Cerebellar nuclear complex (tissue), 1 donor: ENCODE measurements around the gene ENDOV.

ENCODE experiments used
- DNase-seq, 2 experiments: peaks; one replicate each; lab custom pipeline; 2025; lab: John Stamatoyannopoulos, UW

Gene ENDOV

DNA sequence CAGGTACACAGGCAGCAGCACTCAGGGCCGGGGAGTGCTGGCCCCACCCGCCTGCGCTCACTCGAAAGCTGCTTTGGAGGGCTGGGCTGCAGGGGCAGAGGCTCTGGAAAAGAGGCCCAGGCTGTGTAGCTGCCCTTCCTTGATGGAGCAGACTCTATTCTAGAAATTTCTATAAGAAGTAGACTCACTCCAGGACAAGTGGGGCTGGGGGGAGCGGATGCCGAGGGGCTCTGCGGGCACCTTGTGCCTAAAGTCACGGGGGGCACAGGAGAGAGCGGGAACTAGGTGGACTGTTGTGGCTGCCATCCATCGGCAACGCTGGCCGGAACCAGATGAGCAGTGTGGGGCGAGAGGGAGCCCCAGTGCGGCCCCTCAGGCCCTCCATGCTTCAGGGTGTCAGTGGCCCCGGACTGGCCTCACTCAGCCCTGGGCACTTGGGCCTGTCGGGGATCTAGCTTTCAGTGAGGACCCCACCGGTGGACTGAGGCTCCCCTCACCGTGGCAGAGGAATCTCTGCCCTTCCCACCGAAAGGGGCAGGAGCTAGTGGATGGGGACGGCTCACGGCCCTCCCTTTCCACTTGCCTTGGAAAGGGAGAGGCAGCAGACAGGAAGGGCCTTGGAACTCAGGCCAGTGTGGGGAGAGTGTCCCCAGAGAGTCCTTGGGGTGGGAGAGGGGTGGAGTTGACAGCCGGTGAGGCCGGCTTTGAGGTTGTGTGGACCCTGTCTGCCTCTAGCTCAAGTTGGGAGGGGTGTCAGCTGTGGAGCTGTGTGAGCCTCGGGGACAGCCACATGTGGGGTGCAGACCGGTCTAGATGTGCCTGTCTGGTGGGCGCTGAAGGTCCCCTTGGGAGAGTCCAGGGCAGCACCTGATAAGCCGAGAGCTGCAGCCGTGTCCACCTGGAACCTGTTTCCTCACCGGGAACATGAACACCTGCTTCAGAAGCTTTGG, 16.6 kb downstream of the ENDOV start:
- DNase-seq: no peak

GRCh38 chr17:80432350-80432955, 17.5 kb downstream of the ENDOV start:
- DNase-seq: no peak

- peak in 1 of 2 experiments; percentile 51 for DNase-seq
Measured at GRCh38 chr17:80432961-80433550, 18.1 kb downstream of the ENDOV start.

DNA sequence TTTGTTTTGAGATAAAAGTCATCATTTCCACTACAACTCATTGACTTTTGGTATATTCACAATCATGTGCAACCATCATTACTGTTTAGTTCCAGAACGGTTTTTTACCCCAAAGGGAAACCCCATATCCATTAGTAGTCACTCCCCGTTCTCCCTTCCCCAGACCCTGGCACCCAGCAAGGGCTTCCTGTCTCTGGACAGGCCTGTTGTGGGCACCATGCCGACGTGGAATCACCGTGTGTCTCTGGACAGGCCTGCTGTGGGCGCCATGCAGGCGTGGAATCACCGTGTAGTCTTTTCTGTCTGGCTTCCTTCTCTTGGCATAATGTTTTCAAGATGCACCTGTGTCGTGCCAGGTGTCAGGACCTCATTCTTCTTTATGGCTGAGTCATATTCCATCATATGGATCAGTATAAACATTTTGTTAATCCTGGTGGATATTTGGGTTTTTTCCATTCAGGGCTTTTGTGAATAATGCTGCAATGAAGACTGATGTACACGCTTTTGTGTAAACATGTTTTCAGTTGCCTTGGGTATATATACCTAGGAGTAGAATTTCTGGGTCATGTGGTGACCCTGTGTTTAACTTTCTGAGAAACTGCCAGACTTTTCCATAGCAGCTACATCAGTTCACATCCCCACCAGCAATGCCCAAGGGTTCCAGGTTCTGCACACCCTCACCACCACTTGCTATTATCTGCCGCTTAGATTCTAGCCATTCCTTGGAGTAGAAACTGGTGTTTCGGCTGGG, 19.1 kb downstream of the ENDOV start:
- DNase-seq: no peak

DNA sequence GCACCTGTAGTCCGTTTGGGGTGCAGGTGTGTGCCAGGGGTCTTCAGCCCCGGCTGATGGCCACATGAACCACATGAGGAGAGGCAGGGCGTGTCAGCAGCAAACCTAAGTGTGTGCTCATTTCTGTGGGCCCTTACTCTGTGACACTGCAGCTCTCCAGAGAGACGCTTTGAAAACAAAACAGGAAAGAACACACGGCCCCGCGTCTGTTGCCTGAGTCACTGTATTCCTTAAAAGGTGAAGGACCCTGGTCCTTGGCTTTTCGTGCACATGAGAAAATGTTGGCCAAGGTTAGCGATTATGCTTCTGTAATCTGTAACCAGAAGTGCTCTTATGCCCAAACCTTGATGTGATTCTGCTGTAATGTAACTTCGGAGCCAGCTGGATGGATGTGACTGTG, 22.6 kb downstream of the ENDOV start:
- DNase-seq: no peak

- no peak for DNase-seq
Measured at GRCh38 chr17:80438806-80439205, 23.8 kb downstream of the ENDOV start.

- no peak for DNase-seq
Measured at GRCh38 chr17:80439499-80439898, 24.5 kb downstream of the ENDOV start.

DNA sequence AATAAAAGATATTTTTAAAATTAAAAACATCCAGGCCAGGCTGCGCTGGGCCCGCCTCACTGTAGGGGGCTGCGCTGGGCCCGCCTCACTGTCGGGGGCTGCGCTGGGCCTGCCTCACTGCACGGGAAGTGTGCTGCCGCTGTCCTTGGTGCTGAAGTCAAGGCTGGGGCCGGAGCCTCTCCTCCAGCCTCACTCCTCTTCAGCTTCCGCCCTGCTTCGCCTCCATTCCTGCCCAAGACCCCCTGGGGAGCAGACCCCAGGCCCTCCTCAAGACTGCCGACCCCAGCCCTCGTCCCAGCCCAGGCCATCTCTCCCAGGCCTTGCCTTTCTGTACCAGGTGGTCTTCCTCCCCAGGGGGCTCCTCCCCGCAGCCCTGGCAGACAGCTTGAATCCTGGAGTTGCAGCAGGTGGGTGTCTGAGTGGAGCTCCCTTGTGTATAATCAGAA, 26.2 kb downstream of the ENDOV start:
- DNase-seq: no peak

- no peak for DNase-seq
Measured at GRCh38 chr17:80441598-80442322, 26.8 kb downstream of the ENDOV start.

DNA sequence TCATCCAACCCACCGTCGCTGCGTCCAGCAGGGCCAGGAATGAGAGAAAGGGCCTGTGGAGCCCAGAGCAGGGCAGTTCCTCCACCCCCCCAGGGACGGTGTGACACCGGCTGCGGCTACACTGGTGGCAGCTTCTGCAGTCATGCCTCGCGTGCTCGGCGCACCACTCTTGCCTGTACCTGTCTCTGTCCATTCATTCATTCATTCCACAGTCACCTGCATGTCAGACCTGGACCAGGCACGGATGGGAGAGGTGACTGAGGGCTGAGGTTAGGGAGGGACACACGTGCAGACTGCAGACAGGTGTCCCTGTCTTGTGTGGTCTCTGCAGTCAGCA, 27.3 kb downstream of the ENDOV start:
- no peak for DNase-seq

- no peak for DNase-seq
Measured at GRCh38 chr17:80442764-80443163, 27.8 kb downstream of the ENDOV start.

- DNase-seq: no peak
Measured at GRCh38 chr17:80443498-80443897, 28.5 kb downstream of the ENDOV start.

GRCh38 chr17:80443916-80444643, 29.1 kb downstream of the ENDOV start:
- peak; percentile 17 to 86 for DNase-seq

- no peak for DNase-seq
Measured at GRCh38 chr17:80444644-80444979, 29.6 kb downstream of the ENDOV start.

- DNase-seq: no peak
Measured at GRCh38 chr17:80445007-80445725, 30.2 kb downstream of the ENDOV start.

GRCh38 chr17:80445726-80446110, 30.8 kb downstream of the ENDOV start:
- peak in 1 of 2 experiments; percentile 24 for DNase-seq

- DNase-seq: no peak
Measured at GRCh38 chr17:80446645-80447405, 31.9 kb downstream of the ENDOV start.

DNA sequence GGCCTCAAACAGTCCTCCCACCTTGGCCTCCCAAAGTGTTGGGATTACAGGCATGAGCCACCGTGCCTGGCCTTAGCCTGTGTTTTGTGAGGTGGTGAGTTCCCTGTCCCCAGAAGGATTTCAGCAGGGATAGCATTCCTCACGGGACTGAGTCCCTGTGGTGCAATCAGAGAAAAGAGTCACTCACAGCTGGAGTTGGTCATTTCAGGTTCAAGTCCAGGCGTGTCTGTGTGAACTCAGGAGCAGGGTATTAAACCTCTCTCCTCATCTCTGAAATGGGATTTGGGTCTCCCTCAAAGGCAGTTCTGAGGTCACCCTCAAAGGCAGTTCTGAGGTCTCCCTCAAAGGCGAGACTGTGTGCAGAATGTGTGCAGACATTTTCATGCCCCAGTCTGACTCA, 32.8 kb downstream of the ENDOV start:
- DNase-seq: no peak

DNA sequence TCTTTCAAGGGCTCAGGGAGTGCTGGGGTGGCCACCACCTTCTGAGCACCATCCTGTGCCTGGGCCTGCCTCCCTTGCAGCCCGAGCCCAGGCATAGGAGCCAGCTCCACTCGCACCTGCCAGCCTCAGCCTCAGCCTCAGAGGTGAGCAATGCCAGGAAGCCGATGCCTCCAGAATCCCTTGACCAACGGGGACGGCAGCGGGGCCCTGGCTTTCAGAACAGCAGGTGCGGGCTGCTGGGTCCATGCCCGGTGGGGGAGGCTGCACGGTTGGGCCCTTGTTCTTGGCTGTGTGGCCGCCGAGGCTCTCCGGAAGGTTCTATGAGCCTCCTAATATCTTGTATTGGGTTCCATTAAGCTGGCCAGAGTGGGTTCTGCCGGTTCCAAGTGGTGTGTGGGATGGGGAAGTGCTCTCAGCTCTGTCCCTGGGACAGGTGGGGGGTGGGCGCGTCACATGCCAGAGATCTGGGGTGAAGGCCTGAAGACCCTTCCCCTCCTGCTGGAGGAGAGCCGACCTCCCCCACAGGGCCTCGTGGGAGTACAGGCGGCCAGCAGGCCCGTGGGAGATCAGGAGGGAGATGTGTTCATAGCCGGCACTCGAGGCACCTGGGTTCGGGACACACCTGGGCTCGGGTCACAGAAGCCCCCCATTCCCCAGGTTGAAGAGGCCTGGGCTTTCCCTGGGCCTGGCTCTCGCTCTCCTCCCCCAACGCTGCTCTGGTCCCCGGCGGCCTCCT, 34.4 kb downstream of the ENDOV start:
- peak; percentile 31 to 64 for DNase-seq
